PC-9 (cell line): ENCODE measurements around the gene MAP4. TPM values are rescaled to one million over a fixed set of nuclear protein-coding genes. Genes with fewer than 3 reads are reported as not detected.

ENCODE experiments used
- BruUV-seq: library from RNA; stranded (reverse); fragments of 400-500 nt; replicated peaks from 2 replicates; lab custom pipeline; 2021; lab: Mats Ljungman, UMichigan
- CTCF ChIA-PET: fragments of 300-600 bp; sonication (Branson Sonifier 250); formaldehyde crosslinking; loops from one replicate; lab custom pipeline; 2022; ENCODE audit warnings: antibody characterized with exemption; lab: Charles Lee
- POLR2A ChIA-PET: fragments of 300-600 bp; sonication (Branson Sonifier 250); formaldehyde crosslinking; loops from one replicate; lab custom pipeline; 2022; ENCODE audit warnings: antibody characterized with exemption; ENCODE audit not compliant: unreplicated experiment; lab: Charles Lee
- DNase-seq, 2 experiments: peaks; one replicate each; pipeline versions ENCODE4 v3.0.0 to v3.0.0-alpha.2; 2015 to 2022; ENCODE audit warnings: mixed read lengths in 1 of 2
- H2AFZ ChIP-seq: fragments of 200-600 bp; sonication (generic); 2 replicates; pipeline ENCODE4 v1.8.1; 2017; ENCODE audit warnings: antibody characterized with exemption
- H3F3A ChIP-seq: fragments of 200-600 bp; sonication (generic); 2 replicates; pipeline ENCODE4 v1.8.1; 2017; ENCODE audit warnings: antibody characterized with exemption, mild to moderate bottlenecking, low read depth; ENCODE audit not compliant: insufficient read depth
- H3K27ac ChIP-seq: fragments of 200-600 bp; sonication (generic); 2 replicates; pipeline ENCODE4 v1.6.1; 2016; ENCODE audit warnings: mixed run types
- H3K27me3 ChIP-seq: fragments of 200-600 bp; sonication (generic); 2 replicates; pipeline ENCODE4 v1.6.1; 2016; ENCODE audit warnings: low read depth, mixed run types; ENCODE audit not compliant: insufficient read depth
- H3K36me3 ChIP-seq: fragments of 200-600 bp; sonication (generic); 2 replicates; pipeline ENCODE4 v1.6.1; 2016; ENCODE audit warnings: low read depth, mixed run types
- H3K4me1 ChIP-seq: fragments of 200-600 bp; sonication (generic); replicated peaks from 2 replicates; pipeline ENCODE4 v1.6.1; 2016; ENCODE audit warnings: mixed run types; ENCODE audit not compliant: insufficient read depth
- H3K4me2 ChIP-seq: fragments of 200-600 bp; sonication (generic); 2 replicates; pipeline ENCODE4 v1.6.1; 2017; ENCODE audit warnings: mixed run types
- H3K4me3 ChIP-seq: fragments of 200-600 bp; sonication (generic); 2 replicates; pipeline ENCODE4 v1.6.1; 2016; ENCODE audit warnings: mixed run types
- H3K79me2 ChIP-seq: fragments of 200-600 bp; sonication (generic); 2 replicates; pipeline ENCODE4 v1.6.1; 2017; ENCODE audit warnings: low read depth, mixed run types
- H3K9me2 ChIP-seq: fragments of 200-600 bp; sonication (generic); 2 replicates; pipeline ENCODE4 v1.8.1; 2017; ENCODE audit warnings: mild to moderate bottlenecking; ENCODE audit not compliant: insufficient read depth
- H3K9me3 ChIP-seq: fragments of 200-600 bp; sonication (generic); 2 replicates; pipeline ENCODE4 v1.8.1; 2016; ENCODE audit warnings: low read depth; ENCODE audit not compliant: insufficient read depth
- H4K20me1 ChIP-seq: fragments of 200-600 bp; sonication (generic); 2 replicates; pipeline ENCODE4 v1.8.1; 2017; ENCODE audit not compliant: insufficient read depth
- CTCF ChIP-seq: fragments of 200-600 bp; sonication (generic); conservative IDR thresholded peaks from 2 replicates; pipeline ENCODE4 v1.6.1; 2017; ENCODE audit warnings: mixed run types, antibody characterized with exemption, mild to moderate bottlenecking, moderate library complexity
- EZH2 ChIP-seq: fragments of 200-600 bp; sonication (generic); IDR thresholded peaks from 2 replicates; pipeline ENCODE4 v1.8.0; 2017; ENCODE audit warnings: antibody characterized with exemption, low read depth
- intact Hi-C: fragments of 100-400 bp; cut with micrococcal nuclease; formaldehyde crosslinking; loops from one replicate; pipeline ENCODE4 v1.10.0; 2022; ENCODE audit not compliant: unreplicated experiment
- total RNA-seq: library from RNA; stranded (reverse); gene quantifications from 2 replicates; pipeline ENCODE4 v1.2.3, GENCODE V29; 2021

MAP4 gene
- total RNA-seq, 1 experiment from 2014 or later: 187 TPM

- Histone ChIP-seq H3K27me3 (no peaks in the 10 kb centered on the region), H3F3A (peaks cover 20% of the 10 kb centered on the region; the same call in 1 of the 2 replicates), H3K79me2 (no peaks in the 10 kb centered on the region), H3K9me3 (no peaks in the 10 kb centered on the region), H3K9me2 (no peaks in the 10 kb centered on the region; the same call in 1 of the 2 replicates), H3K4me1 (peaks cover 20% of the 10 kb centered on the region), H3K36me3 (no peaks in the 10 kb centered on the region), H2AFZ (no peak overlapping the region), H3K4me3 (no peak overlapping the region), H3K4me2 (no peak overlapping the region), H4K20me1 (no peaks in the 10 kb centered on the region), H3K27ac (no peak overlapping the region)
- TF ChIP-seq CTCF: no peak
- no peak for TF ChIP-seq EZH2
- intact Hi-C loops: no loop called here
- ChIA-PET CTCF (no interaction called here), POLR2A (no interaction called here)
- no TSS peak for BruUV-seq
- no peak for DNase-seq
Measured at GRCh38 chr3:47907784-47908183, 108.4 kb downstream of the MAP4 start.

GRCh38 chr3:47902746-47903145 is 113.5 kb downstream of the MAP4 start:
- no TSS peak for BruUV-seq
- POLR2A ChIA-PET: interaction anchor here (0.7 kb wide), 1 partner anchor 862 kb away, joined by 32 read pairs; no protein-coding TSS in a partner anchor
- no peak for TF ChIP-seq CTCF
- no peak for TF ChIP-seq EZH2
- no peak for DNase-seq
- no peaks in the 10 kb centered on the region for H3K4me1 ChIP-seq
- H3K4me2 ChIP-seq: no peak overlapping the region
- H3F3A ChIP-seq: no peaks in the 10 kb centered on the region
- H3K27me3 ChIP-seq: no peaks in the 10 kb centered on the region
- no peak overlapping the region for H2AFZ ChIP-seq
- no peaks in the 10 kb centered on the region for H3K36me3 ChIP-seq
- no peaks in the 10 kb centered on the region for H4K20me1 ChIP-seq
- no peaks in the 10 kb centered on the region for H3K79me2 ChIP-seq
- no peaks in the 10 kb centered on the region for H3K9me2 ChIP-seq
- no peak overlapping the region for H3K27ac ChIP-seq
- no peaks in the 10 kb centered on the region for H3K9me3 ChIP-seq
- CTCF ChIA-PET: no interaction called here
- intact Hi-C loops: no loop called here
- H3K4me3 ChIP-seq: no peak overlapping the region

- Histone ChIP-seq H3F3A (no peaks in the 10 kb centered on the region), H3K4me3 (no peak overlapping the region), H3K9me3 (no peaks in the 10 kb centered on the region), H4K20me1 (no peaks in the 10 kb centered on the region), H3K27ac (no peak overlapping the region), H3K9me2 (no peaks in the 10 kb centered on the region), H3K36me3 (no peaks in the 10 kb centered on the region), H3K27me3 (no peaks in the 10 kb centered on the region), H2AFZ (no peak overlapping the region), H3K4me2 (no peak overlapping the region), H3K4me1 (no peaks in the 10 kb centered on the region), H3K79me2 (no peaks in the 10 kb centered on the region)
- BruUV-seq: no TSS peak
- CTCF ChIA-PET: no interaction called here
- intact Hi-C loops: no loop called here
- DNase-seq: no peak
- POLR2A ChIA-PET: no interaction called here
- TF ChIP-seq CTCF: no peak
- no peak for TF ChIP-seq EZH2
Measured at GRCh38 chr3:47901280-47901833, 114.9 kb downstream of the MAP4 start.
